Measurements from ENCODE around the gene TERT.

The TERT gene

GRCh38 chr5:1255081-1255561 is 39.7 kb downstream of the TERT start:
- no peak for DNase-seq

GRCh38 chr5:1254196-1254595 is 40.7 kb downstream of the TERT start:
- DNase-seq: no peak

- DNase-seq: no peak
Measured at GRCh38 chr5:1253456-1254105, 41.3 kb downstream of the TERT start.

GRCh38 chr5:1252681-1253080 is 42.2 kb downstream of the TERT start:
- no peak for DNase-seq

- no peak for DNase-seq
Measured at GRCh38 chr5:1251678-1252580, 42.9 kb downstream of the TERT start.

- DNase-seq: no peak
Measured at GRCh38 chr5:1249366-1250280, 45.2 kb downstream of the TERT start.

- DNase-seq: no peak
Measured at GRCh38 chr5:1247811-1248210, 47.1 kb downstream of the TERT start.

GRCh38 chr5:1246711-1247431 is 48.0 kb downstream of the TERT start:
- peak; percentile 78 for DNase-seq

- no peak for DNase-seq
Measured at GRCh38 chr5:1245905-1246576, 48.8 kb downstream of the TERT start.

- DNase-seq: no peak
Measured at GRCh38 chr5:1244976-1245375, 49.9 kb downstream of the TERT start.

GRCh38 chr5:1244255-1244654 is 50.6 kb downstream of the TERT start:
- no peak for DNase-seq

GRCh38 chr5:1243487-1244130 is 51.3 kb downstream of the TERT start:
- DNase-seq: no peak

GRCh38 chr5:1242733-1243486 is 52.0 kb downstream of the TERT start:
- DNase-seq: no peak

- DNase-seq: no peak
Measured at GRCh38 chr5:1241509-1242080, 53.3 kb downstream of the TERT start.

- DNase-seq: no peak
Measured at GRCh38 chr5:1240496-1241260, 54.2 kb downstream of the TERT start.

GRCh38 chr5:1239505-1240251 is 55.2 kb downstream of the TERT start:
- DNase-seq: no peak

- DNase-seq: no peak
Measured at GRCh38 chr5:1235838-1236237, 59.0 kb downstream of the TERT start.

- no peak for DNase-seq
Measured at GRCh38 chr5:1235379-1235778, 59.5 kb downstream of the TERT start.

- no peak for DNase-seq
Measured at GRCh38 chr5:1232780-1233179, 62.1 kb downstream of the TERT start.

All from right hindlimb (tissue), 1 donor.